ENCODE measurements around the gene IFFO2.

Gene IFFO2

DNA sequence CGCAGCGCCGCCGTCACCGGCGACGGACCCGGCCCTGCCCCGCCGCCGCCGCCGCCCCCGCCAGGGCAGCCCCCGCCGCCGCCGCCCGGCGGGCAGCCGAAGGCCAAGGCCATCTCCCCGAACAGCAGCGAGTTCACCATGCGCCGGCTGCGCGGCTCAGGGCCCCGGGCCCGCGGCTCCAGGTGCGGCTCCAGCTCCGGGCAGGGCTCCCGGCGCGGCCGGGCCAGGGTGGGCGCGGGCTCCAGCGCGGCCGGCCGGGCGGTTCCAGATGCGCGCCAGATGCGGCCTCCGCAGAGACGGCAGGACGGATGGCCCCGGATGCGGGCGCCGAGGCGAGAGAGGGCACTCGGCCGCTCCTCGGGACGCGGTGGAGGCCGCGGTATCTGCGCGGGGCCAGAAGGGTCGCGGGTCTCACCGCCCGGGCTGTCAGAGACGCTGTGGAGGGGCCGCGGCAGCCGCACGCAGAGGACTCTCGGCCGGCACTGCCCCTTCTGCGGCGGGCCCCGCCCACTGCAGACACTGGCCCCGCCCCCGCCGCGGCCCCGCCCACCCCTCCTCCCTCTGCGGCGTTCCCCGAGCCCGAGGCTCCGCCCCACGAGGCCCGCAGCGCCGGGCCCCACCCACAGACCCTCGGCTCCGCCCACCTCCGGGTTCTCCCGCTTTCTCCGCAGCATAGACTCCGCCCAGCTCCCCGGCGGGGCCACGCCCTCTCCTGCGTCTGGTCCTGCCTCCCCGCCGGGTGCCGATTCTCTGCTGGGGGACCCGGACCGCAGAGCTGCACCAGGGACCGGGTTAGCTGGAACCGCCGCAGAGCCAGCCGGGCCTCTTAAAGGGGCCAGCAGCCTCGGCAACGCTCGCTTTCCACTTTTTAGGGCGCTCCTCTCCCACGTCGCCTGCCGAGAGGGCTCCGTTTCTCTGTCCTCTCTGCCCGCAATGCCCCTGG, at the start of gene IFFO2:
Gene IFFO2 (minus strand): TSS at position 484 of the 943 bp plus-strand sequence. CDS start 344 bp downstream, at position 140.
- peak; percentile 98 to 99 for DNase-seq (ENCODE audit: low read depth in 2 of 2)

DNA sequence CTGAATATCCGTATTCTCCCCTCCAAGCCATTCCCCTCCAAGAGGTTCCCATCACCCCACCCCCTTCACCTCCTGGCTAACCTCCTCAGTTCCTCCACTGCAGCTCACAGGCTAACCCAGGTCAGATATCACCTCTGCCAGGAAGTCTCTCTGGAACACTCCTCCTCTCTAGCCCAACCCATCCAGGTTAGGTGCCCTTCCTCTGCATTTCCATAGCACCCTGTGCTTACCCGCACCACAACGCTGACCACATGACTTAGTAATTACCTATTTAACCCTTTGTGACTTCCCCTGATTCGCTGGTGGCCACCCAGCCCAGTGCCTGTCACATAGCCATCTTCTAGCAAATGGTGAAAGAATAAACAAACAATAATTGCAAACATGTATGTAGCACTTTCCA, 49.5 kb upstream of the IFFO2 start:
- DNase-seq (ENCODE audit: low read depth in 2 of 2): no peak

DNA sequence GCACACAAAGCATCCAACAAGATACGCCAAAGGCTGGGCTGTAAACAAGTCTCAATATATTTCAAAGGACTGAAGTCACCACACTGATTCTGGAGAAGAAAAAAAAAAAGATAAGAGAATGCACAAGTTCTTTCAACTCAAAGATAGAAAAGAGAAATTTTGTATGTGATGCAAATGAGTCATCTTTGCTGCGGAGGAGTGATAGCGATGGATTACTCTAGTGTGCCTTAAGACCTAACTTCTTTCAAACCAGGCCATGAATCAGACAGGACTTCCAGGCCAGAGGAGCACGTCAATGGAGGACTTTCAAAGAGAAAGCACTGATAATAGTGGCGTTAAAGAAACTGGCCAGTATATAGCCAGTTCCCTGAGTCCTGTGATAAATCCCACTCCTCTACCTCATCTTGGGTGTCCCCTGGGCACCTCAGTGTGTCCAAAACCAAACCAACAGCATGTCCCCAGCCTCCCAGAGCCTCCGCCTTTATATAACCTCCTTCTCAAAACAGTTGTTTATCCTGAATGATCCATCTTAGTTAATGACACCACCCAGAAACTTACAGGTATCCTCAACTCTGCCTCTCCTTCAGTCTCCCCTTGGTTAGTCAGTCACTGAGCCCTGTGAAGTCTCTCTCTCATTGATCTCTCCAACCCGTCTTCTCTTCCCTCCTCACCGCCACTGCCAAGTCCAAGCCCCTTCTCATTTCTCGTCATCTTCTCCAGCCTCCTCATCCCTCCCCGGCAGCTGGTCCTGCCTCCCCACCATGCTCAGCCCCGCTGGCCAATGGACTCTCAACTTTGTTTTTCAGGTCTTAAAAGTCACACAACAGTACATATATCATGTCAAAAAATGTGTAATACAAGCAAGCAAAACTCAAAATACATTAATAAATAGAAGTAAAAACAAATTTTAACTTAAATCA, 47.2 kb upstream of the IFFO2 start:
- DNase-seq (ENCODE audit: low read depth in 2 of 2): no peak

DNA sequence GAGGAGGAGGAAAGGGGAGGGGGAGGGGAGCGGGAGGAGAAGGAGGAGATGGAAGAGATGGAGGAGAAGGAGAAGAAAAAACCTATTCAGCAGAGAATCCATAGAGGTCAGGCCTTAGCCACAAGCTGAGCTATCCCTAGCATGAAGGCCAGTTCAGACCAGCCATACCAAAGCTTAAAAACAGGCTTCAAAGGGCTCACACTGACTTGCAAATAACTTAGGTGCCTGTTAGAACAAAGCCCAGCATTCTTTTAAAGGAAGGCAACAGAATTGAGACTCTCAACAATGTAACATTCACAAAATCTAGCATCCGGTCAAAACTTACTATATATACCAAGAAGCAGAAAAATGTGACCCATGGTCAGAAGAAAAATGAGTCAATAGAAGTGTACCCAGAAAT, 43.6 kb upstream of the IFFO2 start:
- no peak for DNase-seq (ENCODE audit: low read depth in 2 of 2)

DNA sequence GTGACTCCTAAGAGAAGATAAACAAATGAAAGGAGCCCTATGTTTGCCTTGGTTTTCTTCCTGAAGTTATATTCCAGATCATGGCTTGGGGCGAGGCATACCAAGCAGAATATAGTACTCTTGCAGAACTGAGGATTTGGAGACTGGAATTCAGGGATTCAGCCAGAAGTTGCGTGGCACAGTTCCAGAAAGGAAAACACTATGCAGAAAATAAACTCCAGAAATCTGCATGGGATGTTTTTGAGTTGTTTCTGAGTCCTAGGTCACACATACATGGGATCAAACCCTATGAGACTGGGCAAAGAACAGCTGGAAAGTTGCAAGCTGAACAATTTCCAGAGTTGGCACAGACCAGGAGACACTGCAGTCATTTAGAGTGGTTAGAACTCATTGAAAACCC, 42.9 kb upstream of the IFFO2 start:
- no peak for DNase-seq (ENCODE audit: low read depth in 2 of 2)

DNA sequence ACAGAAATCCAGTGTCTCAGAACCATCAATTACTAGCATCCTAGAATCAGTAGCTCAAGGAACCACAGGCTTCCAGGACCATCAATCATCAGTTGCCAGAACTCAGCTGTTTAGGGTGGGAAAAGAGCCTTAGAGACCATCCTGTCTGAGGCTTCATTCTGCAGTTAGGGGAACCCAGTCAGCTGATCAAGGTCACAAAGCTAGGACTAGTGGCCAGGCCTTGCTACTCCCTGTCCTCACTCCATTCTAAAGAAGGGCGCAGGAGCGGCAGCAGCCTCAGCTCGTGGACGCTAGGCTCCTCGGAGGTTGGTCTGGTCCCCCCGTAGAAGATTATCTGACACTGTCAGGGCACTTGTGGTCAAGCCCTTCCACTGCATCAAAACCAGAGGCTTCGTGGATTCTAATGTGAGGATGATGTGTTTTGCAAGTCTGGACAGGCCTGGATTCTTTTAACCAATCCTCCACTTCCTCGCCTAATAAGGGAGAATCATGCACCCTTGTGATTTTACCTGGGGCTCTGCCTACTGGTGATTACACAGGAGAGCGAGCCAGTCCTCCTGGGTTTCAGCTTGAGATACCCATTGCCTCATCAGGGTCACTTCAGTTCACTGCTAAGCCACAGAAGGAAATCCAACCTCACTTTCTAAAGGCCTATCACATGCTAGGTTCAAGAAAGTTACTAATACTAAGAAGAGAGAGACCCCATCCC, 41.7 kb upstream of the IFFO2 start:
- no peak for DNase-seq (ENCODE audit: low read depth in 2 of 2)

DNA sequence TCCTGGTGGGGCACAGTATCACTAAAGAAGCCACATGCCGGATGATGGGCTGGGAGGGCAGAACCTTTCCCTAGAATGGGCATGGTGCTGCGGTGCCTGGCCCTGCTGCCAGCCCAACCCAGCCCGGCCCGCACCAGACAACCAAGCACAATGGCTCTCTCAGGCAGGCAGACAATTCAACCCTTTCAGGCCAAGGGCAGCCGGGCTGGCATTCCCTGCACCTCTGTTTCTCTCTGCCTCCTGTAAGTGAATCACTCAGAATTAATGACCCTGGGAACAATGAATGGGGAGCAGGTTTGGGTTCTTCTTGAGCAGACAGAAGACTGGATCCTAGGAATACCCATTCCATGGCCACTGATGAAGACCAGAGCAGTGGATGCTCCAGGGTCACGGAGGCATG, 41.0 kb upstream of the IFFO2 start:
- no peak for DNase-seq (ENCODE audit: low read depth in 2 of 2)

DNA sequence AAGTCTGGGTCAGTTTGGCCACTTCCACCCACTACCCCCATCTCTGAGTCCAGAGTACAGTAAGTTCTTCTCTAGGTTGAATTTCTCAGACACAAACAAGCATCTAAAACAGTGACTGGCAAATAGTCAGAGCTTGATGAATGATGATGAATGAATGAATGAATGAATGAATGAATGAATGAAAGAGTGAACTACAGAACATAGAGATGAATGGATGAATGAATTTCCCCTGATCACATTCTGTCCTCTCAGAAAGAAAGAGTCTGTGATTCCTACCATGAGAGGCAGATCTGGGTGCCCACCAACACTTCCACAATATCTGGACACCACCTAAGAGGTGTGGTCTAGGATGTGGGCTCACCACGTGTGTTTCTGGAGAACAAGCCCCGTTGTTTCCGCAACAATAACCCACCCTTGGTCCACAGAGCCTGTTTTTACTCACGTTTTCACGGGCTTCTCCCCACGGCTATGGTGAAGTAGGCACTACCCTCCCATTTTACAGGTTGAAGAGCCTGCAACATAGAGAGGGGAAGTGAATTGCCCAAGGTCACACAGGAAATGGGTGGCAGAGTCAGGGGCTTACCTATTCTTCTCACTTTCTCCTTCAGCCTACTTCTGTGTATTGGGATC, 40.2 kb upstream of the IFFO2 start:
- no peak for DNase-seq (ENCODE audit: low read depth in 2 of 2)

DNA sequence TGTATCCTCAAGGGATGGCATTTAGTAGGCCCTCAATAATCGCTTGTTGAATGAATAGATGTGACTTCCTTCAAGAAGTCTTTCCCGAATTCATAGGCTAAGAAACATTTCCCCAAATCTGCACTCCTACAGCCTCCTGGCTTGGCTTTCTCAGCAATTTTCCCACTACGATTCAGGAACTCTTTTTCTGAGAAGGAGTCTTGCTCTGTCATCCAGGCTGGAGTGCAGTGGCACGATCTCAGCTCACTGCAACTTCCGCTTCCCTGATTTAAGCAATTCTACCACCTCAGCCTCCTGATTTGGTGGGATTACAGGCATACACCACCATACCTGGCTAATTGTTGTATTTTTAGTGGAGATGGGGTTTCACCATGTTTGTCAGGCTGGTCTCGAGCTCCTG, 37.9 kb upstream of the IFFO2 start:
- no peak for DNase-seq (ENCODE audit: low read depth in 2 of 2)

DNA sequence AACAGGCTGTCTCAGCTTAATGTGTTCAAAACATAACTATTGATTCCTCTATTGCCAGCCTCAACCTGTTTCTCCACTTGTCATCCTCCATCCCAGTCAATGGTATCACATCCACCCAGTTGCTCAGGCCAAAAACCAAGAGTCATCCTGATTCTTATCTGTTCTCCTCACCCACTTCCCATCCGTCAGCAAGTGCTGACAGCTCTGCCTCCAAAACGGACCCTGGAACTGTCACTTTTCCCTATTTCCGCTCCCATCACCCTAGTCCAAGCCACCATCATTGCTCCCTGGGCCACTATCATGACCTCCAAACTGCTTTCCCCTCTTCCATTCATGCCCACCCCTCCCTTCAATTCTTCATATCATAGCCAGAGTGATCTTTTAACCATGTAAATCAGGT, 36.2 kb upstream of the IFFO2 start:
- no peak for DNase-seq (ENCODE audit: low read depth in 2 of 2)

DNA sequence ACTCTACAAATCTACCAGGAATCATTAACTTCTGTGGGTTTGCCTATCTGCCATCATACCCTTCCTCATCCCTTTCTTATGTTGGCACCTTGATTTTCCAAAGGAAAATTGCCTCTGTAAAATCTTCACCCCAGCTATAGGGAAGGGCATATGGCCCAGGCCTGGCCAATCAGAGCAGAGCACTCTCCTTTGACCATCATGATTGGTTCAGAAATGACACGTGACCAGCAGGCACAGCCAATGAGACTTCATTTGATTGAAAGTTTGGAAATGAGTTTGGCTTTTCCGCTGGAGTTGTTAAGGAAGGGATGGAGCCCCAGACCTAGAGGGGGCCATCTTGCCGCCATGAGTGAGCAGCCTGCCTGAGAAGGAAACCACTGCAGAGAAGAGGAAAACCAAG, 35.1 kb upstream of the IFFO2 start:
- DNase-seq (ENCODE audit: low read depth in 2 of 2): no peak

DNA sequence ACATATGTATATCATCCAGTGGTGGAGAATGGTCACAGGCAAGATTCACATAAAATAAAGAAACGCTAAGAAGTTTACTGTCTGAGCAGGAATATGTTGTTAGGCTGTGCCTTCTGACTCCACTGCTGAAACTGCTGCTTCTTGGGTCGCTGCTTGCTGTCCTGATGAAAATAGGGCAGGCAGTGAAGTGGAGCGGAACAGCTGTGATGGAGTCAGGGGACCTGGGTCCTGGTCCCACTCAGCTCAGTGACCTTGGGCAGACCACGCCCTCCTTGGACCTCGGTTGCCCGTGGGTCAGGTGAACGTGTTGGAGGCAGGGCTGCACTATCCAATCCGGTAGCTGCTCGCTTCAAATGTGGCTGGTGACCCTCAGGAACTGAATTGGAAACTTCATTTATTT, 33.4 kb upstream of the IFFO2 start:
- DNase-seq (ENCODE audit: low read depth in 2 of 2): no peak

DNA sequence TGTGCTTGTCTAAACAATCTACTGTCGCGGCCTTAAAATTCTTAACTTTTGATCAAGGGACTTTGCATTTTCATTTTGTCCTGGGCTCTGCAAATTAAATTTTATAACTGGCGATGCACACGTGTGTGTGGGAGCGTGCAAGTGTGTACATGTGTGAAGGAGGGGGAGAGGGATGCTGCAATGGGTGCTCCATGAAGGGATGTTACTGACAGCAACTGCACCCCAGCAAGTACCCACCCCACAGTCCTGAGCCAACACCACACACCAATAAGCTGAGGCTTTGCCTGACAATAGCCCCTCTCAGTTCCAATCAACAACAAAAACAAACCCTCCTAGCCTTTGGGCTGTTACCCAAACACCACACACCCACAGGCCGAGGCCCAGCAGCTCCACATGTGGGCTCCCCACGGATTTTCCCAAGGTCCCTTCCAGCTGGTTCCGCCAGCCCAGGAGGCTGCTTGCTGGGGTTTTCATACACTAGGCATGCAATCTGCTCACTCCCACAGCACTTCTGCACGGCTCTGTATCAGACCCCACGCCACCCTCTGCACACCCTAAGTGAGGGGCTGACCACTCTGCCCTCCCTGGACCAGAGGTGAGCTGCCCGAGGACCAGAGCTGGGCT, 32.8 kb upstream of the IFFO2 start:
- DNase-seq (ENCODE audit: low read depth in 2 of 2): no peak

DNA sequence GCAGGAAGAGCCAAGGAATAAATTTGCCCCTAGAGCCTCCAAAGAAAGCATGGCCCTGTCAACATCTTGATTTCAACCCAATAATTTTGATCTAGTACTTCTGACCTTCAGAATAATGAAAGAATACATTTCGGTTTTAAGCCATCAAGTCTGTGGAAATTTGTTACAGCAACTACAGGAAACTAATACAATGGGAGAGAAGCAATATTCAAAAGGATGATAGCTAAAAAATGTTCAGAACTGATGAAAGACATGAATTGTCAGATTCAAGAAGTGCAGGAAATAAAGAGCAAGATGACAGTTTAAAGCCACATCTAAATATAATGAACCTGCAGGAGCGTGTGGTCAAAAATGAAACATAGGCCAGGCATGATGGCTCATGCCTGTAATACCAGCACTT, 24.8 kb upstream of the IFFO2 start:
- DNase-seq (ENCODE audit: low read depth in 2 of 2): no peak

DNA sequence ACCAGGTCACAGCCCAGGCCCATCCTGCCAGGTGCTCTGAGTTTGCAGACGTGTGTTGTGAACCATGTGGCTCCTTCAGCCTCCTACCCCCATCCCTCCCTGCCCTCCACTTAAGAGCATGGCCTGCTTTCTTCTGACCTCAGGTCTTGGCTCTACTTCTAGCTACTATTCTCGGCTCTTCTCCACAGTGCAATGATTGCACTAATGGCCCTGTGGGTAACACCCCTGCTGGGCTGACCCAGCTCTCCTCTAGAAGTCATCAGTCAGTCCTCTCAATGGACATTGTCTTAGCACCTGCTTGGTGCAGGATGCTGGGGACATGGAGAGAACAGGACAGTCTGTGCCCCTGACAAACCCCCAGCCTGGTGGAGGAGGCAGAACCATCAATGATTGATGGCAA, 22.2 kb upstream of the IFFO2 start:
- no peak for DNase-seq (ENCODE audit: low read depth in 2 of 2)

DNA sequence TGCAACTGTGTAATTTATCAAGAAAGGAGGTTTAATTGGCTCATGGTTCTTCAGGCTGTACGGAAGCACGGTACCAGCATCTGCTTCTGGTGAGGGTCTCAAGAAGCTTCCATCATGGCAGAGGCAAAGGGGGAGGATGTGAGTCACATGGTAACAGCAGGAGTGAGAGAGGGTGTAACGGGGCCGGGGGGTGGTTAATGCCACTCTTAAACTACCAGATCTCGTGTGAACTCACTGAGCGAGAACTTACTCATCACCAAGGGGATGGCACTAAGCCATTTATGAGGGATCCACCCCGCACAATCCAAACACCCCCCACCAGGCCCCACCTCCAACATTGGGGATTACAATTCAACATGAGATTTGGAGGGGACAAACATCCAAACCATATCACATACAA, 21.0 kb upstream of the IFFO2 start:
- DNase-seq (ENCODE audit: low read depth in 2 of 2): no peak

DNA sequence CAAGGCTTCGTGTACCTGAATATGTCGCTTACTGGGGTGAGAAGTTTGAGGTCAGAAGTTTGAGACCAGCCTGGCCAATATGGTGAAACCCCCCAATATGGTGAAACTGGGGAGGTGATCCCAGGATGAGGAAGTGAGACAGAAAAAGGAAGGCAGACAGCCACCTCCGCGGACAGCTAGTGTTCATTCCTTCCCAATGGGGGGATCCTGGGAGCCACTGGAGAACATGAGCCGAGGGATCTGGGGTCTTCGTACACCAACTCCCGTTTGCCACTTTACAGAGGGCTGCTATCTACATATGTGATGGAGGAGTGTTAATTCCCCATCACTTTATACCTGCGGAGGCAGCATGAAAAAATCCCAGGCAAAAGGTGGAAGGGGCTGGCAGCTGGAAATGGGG, 19.6 kb upstream of the IFFO2 start:
- DNase-seq (ENCODE audit: low read depth in 2 of 2): no peak

DNA sequence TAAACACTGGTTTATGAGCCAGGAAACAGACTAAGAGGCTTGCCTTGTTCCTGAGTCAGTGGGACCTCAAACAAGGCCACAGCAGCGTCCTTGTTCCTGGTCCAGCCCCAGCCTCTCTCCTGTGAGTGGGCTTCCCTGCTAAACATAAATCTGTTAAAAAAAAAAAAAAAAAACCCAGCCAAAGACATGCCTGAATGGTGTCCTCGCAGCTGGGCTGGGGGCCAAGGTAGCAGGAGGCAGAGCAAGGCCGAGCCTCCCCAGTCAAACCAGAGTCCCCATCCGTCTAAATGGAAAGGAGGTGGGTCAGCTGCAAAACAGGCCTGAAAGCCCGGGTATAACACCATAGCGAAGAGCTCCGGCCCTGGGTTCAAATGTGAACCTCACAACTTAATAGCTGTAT, 18.1 kb upstream of the IFFO2 start:
- no peak for DNase-seq (ENCODE audit: low read depth in 2 of 2)

DNA sequence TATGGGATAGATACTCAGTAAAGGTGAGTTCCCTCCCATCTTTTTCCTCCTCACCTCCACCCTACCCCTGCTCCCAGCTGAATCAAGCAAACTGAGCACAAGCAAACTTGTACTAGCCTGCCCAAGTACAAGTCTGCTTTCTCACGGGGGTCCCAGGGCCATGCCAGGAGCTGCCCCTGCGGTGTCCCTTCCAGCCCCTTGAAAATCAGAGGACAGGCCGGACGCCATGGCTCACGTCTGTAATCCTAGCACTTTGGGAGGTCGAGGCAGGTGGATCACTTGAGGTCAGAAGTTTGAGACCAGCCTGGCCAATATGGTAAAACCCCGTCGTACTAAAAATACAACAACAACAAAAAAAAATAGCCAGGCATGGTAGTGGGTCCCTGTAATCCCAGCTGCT, 17.5 kb upstream of the IFFO2 start:
- DNase-seq (ENCODE audit: low read depth in 2 of 2): no peak

DNA sequence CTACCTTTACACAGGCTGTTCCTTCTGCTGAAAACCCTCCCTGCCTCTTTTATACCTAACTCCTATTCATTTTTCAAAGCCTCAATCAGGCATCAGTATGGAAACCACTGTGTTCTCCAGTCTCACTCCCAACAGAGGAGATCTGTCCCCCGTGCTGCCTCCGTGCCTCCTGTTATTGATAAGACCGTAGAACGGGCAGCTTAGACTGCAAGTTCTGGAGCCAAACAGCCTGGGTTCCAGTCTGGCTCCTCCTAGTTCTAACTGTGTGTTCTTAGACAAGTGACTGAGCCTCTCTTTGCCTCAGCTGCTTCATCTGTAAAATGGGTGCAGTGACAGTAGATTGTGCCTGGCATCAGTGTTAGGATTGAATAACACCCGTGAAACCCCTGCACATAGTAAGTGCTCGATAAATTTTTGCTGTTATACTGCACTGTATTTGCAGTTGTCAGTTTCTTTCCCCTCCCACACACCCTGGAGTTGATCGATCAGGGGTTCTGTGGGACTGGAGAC, 17.0 kb upstream of the IFFO2 start:
- no peak for DNase-seq (ENCODE audit: low read depth in 2 of 2)

DNA sequence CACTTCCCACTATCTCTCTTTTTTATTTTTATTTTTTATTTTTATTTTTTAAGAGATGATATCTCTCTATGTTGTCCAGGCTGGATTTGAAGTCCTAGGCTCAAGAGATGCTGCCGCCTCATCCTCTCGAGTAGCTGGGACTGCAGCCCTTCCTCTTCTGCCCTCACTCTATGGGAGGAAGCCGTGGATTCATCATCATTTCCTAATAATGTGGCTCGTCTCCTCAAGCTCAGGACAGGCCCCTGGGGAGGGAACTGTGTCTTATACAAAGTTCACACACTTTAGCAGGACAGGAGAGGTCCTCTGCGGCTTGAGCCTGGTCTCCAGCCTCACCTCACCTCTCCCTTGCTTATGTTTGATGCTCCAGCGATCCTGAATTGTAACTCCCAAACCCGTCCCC, 16.5 kb upstream of the IFFO2 start:
- no peak for DNase-seq (ENCODE audit: low read depth in 2 of 2)

Measured in stimulated activated CD4-positive, alpha-beta T cell treated with anti-CD3 and anti-CD28 coated beads, Interleukin-12 subunit alpha, Interleukin-12 subunit beta, amount 100 ng/mL, for 24 hours (primary cell).